Fibroblast of the aortic adventitia (primary cell): ENCODE results near the gene RAD21L1. TPM values are rescaled to one million over a fixed set of nuclear protein-coding genes. Genes with fewer than 3 reads are reported as not detected.

Source experiments
- DNase-seq: peaks from one replicate; pipeline ENCODE4 v3.0.0-alpha.2; 2010; ENCODE audit warnings: low read depth
- H3K4me3 ChIP-seq: 2 replicates; pipeline ENCODE4 v1.5.1; 2011; ENCODE audit warnings: low read depth, mild to moderate bottlenecking, control low read depth, low read length, moderate library complexity
- CTCF ChIP-seq: IDR thresholded peaks from 2 replicates; pipeline ENCODE4 v1.5.1; 2011; ENCODE audit warnings: mild to moderate bottlenecking, low read length, control low read depth, inconsistent platforms; ENCODE audit not compliant: insufficient read depth
- total RNA-seq: library from RNA; depleted of rRNA; stranded (reverse); fragments of >200 nt; gene quantifications from 2 replicates; pipeline ENCODE4 v1.2.3, GENCODE V29; 2012; ENCODE audit warnings: low replicate concordance

Gene RAD21L1
- total RNA-seq, 1 donor = not detected

GRCh38 chr20:1283522-1284510 is 58.0 kb downstream of the RAD21L1 start:
- no peak overlapping the region for H3K4me3 ChIP-seq
- DNase-seq = no peak
- no peak for TF ChIP-seq CTCF

- H3K4me3 ChIP-seq = no peak overlapping the region
- DNase-seq = no peak
- no peak for TF ChIP-seq CTCF
These were observed 60.6 kb downstream of the RAD21L1 start for GRCh38 chr20:1286267-1287024.

- TF ChIP-seq CTCF = no peak
- no peak overlapping the region for H3K4me3 ChIP-seq
- DNase-seq = no peak
These were observed 61.5 kb downstream of the RAD21L1 start for GRCh38 chr20:1287306-1287705.

- DNase-seq = no peak
- no peak overlapping the region for H3K4me3 ChIP-seq
- no peak for TF ChIP-seq CTCF
These were observed 62.1 kb downstream of the RAD21L1 start for GRCh38 chr20:1287787-1288569.

GRCh38 chr20:1291191-1291741 is 65.4 kb downstream of the RAD21L1 start:
- no peak overlapping the region for H3K4me3 ChIP-seq
- DNase-seq = peak; percentile 13
- no peak for TF ChIP-seq CTCF

- H3K4me3 ChIP-seq = no peak overlapping the region
- no peak for DNase-seq
- no peak for TF ChIP-seq CTCF
These were observed 66.8 kb downstream of the RAD21L1 start for GRCh38 chr20:1292620-1293019.
